ENCODE data around the gene IFNG-AS1. TPM values are rescaled to one million over a fixed set of nuclear protein-coding genes. Genes with fewer than 3 reads are reported as not detected.

The IFNG-AS1 gene
- total and polyA plus RNA-seq, 11 donors, result 0.32 to 0.70 (median 0.60) TPM; not detected in 4

GRCh38 chr12:67958187-67958586 is 31.1 kb upstream of the IFNG-AS1 start:
- DNase-seq, result no peak
- 6 to 15% (median 7%) methylated on average over 4 of the region's 4 CpGs for WGBS, 4 donors
- intact Hi-C loops (cut with DNase I), result no loop called here
- TF ChIP-seq POLR2A (IDR thresholded peaks at IDR 0.05) (no peak), CTCF (IDR thresholded peaks at IDR 0.05) (no peak)
- Histone ChIP-seq H3K27ac (no peak overlapping the region), H3K4me3 (no peak overlapping the region), H3K4me1 (peaks cover 0 to 13% (median 0%) of the 10 kb centered on the region in 12 donors), H3K36me3 (no peaks in the 10 kb centered on the region), H3K9me3 (no peaks in the 10 kb centered on the region), H3K27me3 (no peaks in the 10 kb centered on the region)
- ATAC-seq, result peak in 1 of 4 donors; percentile 18

- Histone ChIP-seq H3K27me3 (no peaks in the 10 kb centered on the region), H3K4me3 (no peak overlapping the region), H3K4me1 (peaks cover 0 to 6% (median 4%) of the 10 kb centered on the region in 12 donors), H3K36me3 (no peaks in the 10 kb centered on the region), H3K9me3 (no peaks in the 10 kb centered on the region), H3K27ac (no peak overlapping the region)
- WGBS, 4 donors, result 75 to 100% (median 96%) methylated on average over 1 of the region's 1 CpG
- DNase-seq (no peak), ATAC-seq (no peak)
- TF ChIP-seq CTCF (IDR thresholded peaks at IDR 0.05), result no peak
- TF ChIP-seq POLR2A (IDR thresholded peaks at IDR 0.05), result no peak
- intact Hi-C loops (cut with DNase I), result no loop called here
Observed at GRCh38 chr12:67964456-67964855, 24.8 kb upstream of the IFNG-AS1 start.

- no peak for TF ChIP-seq CTCF (IDR thresholded peaks at IDR 0.05)
- TF ChIP-seq POLR2A (IDR thresholded peaks at IDR 0.05), result no peak
- H3K4me1 ChIP-seq, result peaks cover 0 to 10% (median 4%) of the 10 kb centered on the region in 12 donors
- H3K27ac ChIP-seq, result no peak overlapping the region
- no peak for ATAC-seq
- H3K9me3 ChIP-seq, result no peaks in the 10 kb centered on the region
- no peaks in the 10 kb centered on the region for H3K27me3 ChIP-seq
- intact Hi-C loops (cut with DNase I), result no loop called here
- no peak for DNase-seq
- H3K36me3 ChIP-seq, result no peaks in the 10 kb centered on the region
- 50 to 61% (median 57%) methylated on average over 2 of the region's 2 CpGs for WGBS, 4 donors
- H3K4me3 ChIP-seq, result no peak overlapping the region
Observed at GRCh38 chr12:67966560-67966959, 22.7 kb upstream of the IFNG-AS1 start.

GRCh38 chr12:67968321-67968720 is 20.9 kb upstream of the IFNG-AS1 start:
- DNase-seq (no peak), ATAC-seq (no peak)
- H3K9me3 ChIP-seq, result no peaks in the 10 kb centered on the region
- H3K36me3 ChIP-seq, result no peaks in the 10 kb centered on the region
- intact Hi-C loops (cut with DNase I), result no loop called here
- WGBS, 4 donors, result 46 to 86% (median 81%) methylated on average over 2 of the region's 2 CpGs
- no peak overlapping the region for H3K27ac ChIP-seq
- no peaks in the 10 kb centered on the region for H3K27me3 ChIP-seq
- TF ChIP-seq CTCF (IDR thresholded peaks at IDR 0.05) (no peak), POLR2A (IDR thresholded peaks at IDR 0.05) (no peak)
- H3K4me3 ChIP-seq, result no peak overlapping the region
- H3K4me1 ChIP-seq, result peaks cover 0 to 10% (median 4%) of the 10 kb centered on the region in 12 donors

All from heart left ventricle (tissue), 16 donors.